NCI-H1417 treated with DMSO at 0.1 percent for 48 hours (cell line): ENCODE measurements around the gene KIF21B.

Source experiments
- DNase-seq: peaks from one replicate; lab custom pipeline; 2025; lab: John Stamatoyannopoulos, UW

KIF21B gene

GRCh38 chr1:200992382-200993048, 31.0 kb downstream of the KIF21B start:
- DNase-seq: peak; percentile 24

DNA sequence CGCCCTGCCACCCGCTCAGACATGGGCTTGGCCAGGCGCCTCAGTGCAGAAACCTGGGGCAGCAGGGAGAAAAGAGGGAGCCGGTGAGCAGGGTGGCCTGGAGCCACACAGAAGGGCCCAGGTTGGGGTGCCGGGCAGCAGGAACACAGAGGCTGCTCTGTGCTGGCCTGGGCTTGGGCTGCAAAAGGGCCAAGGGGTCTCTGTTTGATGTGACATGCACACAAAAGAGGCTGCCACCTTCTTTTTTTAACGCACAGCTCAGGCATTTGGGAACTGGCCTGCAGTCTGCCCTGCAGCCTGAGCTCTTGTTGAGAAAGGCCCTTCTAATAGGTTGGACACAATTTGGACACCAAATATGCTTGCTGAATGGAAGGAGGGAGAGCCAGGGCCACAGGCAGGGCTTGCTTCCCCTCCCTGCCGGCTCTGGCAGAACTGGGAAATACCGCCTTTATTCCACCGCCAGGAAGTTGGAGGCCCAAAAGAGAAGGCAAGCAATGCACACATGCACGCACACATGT, 32.4 kb downstream of the KIF21B start:
- no peak for DNase-seq

- DNase-seq: no peak
Observed at GRCh38 chr1:200990114-200990513, 33.4 kb downstream of the KIF21B start.

GRCh38 chr1:200989337-200989736, 34.2 kb downstream of the KIF21B start:
- DNase-seq: no peak

DNA sequence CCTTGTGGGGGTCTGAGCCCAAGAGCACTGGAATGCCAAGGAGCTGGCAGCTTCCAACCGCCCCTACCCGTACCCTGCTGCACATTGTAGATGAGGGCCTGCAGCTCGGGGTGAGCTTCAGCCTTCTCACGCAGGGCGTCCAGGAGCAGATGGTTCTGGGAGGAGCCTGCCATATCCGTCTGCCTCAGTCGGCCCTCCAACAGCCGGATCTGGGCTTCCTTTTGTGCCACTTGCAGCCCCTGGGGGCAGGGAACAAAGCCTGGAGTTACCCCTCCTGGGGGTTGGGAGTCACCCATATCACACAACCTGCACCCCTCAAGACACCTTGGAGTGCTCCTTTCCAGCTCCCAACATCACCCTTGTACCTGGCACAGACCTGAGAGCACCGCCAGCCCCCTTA, 34.8 kb downstream of the KIF21B start:
- DNase-seq: no peak

DNA sequence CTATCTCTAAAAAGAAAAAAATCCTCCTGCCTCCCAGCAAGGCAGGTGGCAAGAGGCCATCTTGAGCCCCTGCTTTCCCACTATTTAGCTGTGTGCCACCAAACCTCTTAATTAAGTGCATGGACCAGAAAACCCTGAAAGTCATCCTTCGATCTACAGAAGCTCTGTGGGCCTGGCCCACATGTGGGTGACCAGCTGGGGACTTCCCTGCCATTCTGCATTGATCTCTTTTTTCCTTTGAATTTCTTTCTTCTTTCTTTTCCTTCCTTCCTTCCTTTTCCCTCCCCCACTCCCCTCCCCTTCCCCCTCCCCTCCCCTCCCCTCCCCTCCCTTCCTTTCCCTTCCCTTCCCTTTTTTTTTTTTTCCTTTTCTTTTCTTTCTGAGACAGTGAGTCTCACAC, 38.0 kb downstream of the KIF21B start:
- no peak for DNase-seq

DNA sequence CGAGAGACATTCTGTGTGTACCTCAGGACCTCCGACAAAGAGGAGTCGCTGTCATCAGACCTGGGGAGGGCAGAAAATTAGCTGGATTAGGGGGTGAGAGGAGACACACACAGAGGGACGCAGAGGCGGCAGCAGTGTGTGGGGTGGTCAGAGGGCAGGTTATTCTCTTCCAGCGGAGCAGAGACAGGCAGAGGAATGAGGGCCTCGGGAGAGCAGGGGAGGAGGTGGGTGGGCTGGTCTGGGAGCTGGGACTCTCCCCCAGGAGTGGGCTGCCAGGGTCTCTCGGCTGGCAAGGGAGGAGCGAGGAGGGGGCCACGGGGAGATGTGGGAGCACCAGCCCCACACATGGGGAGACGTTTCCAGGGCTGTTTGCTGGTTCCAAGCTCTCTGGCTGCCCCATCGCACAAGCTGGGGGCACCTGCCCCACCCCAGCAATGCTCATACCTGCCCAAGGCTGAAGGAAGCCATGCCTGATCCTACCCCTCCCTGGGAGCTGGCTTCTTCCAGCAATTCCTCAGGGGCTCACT, 40.4 kb downstream of the KIF21B start:
- no peak for DNase-seq

- no peak for DNase-seq
Observed at GRCh38 chr1:200982071-200982945, 41.2 kb downstream of the KIF21B start.

DNA sequence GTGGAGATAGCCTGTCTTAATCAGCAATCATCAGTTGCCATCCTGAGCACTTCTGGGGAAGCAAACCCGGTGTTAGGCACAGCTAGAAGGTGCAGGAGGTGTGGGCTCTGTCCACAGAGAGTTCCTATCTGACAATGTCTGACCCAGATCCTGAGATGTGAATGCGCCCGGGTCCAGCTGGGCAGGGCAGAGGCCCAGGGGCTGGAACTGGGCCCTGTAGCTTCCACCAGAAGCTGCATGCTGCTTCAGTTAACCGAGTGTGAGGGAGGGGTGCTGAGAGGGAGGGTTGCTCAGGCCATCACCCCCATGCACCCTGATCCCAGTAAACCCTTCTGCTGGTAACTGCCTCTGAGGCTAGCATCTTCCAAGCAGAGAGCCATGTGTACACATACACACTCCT, 42.2 kb downstream of the KIF21B start:
- no peak for DNase-seq

- no peak for DNase-seq
Observed at GRCh38 chr1:200980873-200981272, 42.6 kb downstream of the KIF21B start.

- no peak for DNase-seq
Observed at GRCh38 chr1:200980452-200980772, 43.1 kb downstream of the KIF21B start.

DNA sequence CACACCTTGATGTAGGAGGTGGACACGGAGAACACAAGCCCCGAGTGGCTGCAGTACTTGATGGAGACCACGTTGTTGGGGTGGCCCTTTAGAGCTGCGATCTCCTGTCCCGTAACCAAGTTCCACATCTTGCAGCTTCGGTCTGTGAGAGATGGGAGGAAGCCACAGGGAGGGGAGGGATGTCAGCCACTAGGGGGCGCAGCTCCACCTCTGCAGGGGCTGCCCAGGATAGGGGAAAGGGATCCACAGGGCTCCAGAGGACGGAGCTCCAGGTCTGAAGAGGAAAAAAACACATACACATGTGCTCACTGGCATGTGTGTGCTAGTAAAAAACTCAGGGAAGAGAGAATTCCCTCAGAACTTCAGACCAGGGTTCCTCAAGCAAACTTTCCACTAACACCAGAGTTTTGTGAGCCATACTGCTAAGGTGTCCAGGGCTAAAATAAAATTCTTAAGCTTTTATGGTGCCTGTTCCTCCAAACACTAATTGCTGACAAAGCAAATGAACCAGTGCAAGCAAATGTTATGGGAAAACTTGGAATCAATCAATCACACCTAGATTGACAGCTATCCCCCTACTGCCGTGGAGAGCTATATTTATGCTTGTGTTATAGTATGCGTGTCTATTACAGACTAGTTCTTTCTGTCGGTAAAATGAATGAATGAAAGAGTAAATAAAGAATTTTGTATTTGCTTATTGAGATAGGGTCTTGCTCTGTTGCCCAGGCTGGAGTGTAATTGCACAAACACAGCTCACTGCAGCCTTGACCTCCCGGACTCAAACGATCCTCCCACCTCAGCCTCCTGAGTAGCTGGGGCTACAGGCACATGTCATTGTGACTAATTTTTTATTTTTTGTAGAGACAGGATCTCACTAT, 43.7 kb downstream of the KIF21B start:
- no peak for DNase-seq

- no peak for DNase-seq
Observed at GRCh38 chr1:200977071-200977754, 46.3 kb downstream of the KIF21B start.

GRCh38 chr1:200976634-200977033, 46.9 kb downstream of the KIF21B start:
- no peak for DNase-seq

DNA sequence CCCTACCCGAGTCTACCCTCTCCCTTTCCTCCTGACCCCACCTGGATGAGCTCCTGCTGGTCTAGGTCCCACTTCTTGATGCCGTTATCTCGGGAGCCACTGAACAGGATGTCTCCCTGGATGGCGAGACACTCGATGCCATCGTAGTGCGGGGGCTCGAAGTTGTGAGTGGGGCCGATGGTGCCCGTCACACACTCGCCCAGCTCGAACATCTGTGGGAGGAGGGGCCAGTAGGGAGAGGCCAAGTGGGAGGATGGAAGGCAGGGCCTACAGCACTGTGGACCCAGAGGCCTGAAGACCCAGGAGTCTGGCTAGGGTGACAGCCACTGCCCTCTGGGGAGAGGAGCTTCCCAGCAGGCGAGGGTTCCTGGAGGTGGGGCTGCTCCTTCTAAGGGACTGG, 48.1 kb downstream of the KIF21B start:
- DNase-seq: no peak

GRCh38 chr1:200974711-200975110, 48.8 kb downstream of the KIF21B start:
- DNase-seq: no peak

- DNase-seq: no peak
Observed at GRCh38 chr1:200973937-200974657, 49.4 kb downstream of the KIF21B start.

DNA sequence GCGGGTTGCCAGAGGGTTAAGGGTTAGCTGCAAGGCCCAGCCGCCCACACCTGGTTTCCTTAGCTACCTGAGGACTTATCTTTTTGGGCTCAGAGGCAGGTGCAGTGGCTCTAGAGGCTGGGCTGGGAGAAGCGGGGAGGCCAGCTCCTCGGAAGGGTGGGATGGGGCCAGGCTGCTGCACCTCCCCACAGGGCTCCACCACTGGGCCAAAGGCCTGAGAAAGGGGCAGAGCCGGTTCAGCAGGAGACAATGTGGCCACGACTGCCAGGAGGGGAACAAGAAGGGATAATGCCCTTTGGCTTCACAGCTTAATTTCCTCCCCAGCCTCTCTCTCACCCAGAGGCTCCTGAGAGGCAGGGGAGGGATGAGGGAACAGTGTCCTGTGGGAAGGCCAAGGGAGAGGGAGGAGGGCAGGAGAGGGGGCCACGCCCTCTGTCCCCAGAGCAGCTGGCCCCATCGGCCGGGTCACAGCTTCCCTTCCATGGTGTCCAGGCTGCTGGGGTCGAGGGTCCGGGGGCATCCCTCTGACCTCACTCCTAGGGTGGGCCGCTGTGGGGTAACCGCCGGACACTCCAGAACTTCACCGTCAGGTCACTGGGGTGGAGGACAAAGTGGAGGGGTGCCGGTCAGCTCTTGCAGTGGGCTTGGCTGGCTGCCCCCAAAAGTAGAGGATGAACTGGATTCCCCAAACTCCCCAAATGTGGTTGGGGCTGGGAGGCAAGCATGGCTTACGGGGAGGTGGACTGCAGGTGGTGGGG, 50.4 kb downstream of the KIF21B start:
- no peak for DNase-seq

- DNase-seq: no peak
Observed at GRCh38 chr1:200971955-200972711, 51.4 kb downstream of the KIF21B start.
